HCT116 (cell line): ENCODE data around the gene RAB29. TPM values are rescaled to one million over a fixed set of nuclear protein-coding genes. Genes with fewer than 3 reads are reported as not detected.

ENCODE experiments used
- ATAC-seq: fragments of 200-7000 bp; cut with Tn5 transposase; 2 replicates; pipeline ENCODE4 v1.9.1; 2020; ENCODE audit warnings: mild to moderate bottlenecking, moderate library complexity
- BruUV-seq: library from RNA; stranded (reverse); fragments of 400-500 nt; replicated peaks from 2 replicates; lab custom pipeline; 2021; lab: Mats Ljungman, UMichigan
- CTCF ChIA-PET: fragments of 300-600 bp; sonication (Branson Sonifier 250); formaldehyde crosslinking; loops from one replicate; lab custom pipeline; 2021; ENCODE audit warnings: antibody characterized with exemption; lab: Charles Lee
- POLR2A ChIA-PET: fragments of 300-600, 350-600 bp; sonication (Branson Sonifier 250); formaldehyde crosslinking; loops from one replicate; lab custom pipeline; 2021; ENCODE audit warnings: antibody characterized with exemption; lab: Charles Lee
- RAD21 ChIA-PET, 2 experiments: fragments of 300-600 bp; sonication (Branson Sonifier 250); formaldehyde crosslinking; loops; one replicate each; lab custom pipeline; 2023; ENCODE audit warnings: low total read pairs in 2 of 2; ENCODE audit not compliant: uncharacterized antibody in 2 of 2, unreplicated experiment in 2 of 2, low non-redundant PET in 1 of 2; lab: Charles Lee
- DNase-seq: peaks from one replicate; pipeline ENCODE4 v3.0.0-alpha.2; 2010; ENCODE audit warnings: low read depth, low spot score
- H2AFZ ChIP-seq: fragments of 200-600 bp; shearing (Covaris generic), sonication (generic); 2 replicates; pipeline ENCODE4 v1.6.1; 2017; ENCODE audit warnings: low read depth, mixed run types, mixed read lengths, antibody characterized with exemption, low read length; ENCODE audit not compliant: poor library complexity, severe bottlenecking
- H3K27ac ChIP-seq: 2 replicates; pipeline ENCODE4 v1.5.1; 2012; ENCODE audit warnings: low read depth, low read length
- H3K27me3 ChIP-seq: fragments of 200-600 bp; sonication (generic); 2 replicates; pipeline ENCODE4 v1.6.1; 2016; ENCODE audit warnings: mixed run types, low read length, mixed read lengths; ENCODE audit not compliant: insufficient read depth
- H3K36me3 ChIP-seq, 2 experiments: fragments of 200-500 bp in 1 of 2; fragments of 200-600 bp in 1 of 2; sonication (Bioruptor generic) in 1 of 2; sonication (generic) in 1 of 2; 2 replicates each; pipeline versions ENCODE4 v1.5.1 to v1.6.1; 2014 to 2016; ENCODE audit warnings: low read length in 2 of 2, inconsistent platforms in 1 of 2, mixed read lengths in 1 of 2, mixed run types in 1 of 2; ENCODE audit not compliant: insufficient read depth in 2 of 2, control insufficient read depth in 1 of 2
- H3K4me1 ChIP-seq, 2 experiments: fragments of 200-600 bp in 1 of 2; sonication (generic) in 1 of 2; 2 replicates each; pipeline versions ENCODE4 v1.5.1 to v1.6.1; 2012 to 2017; ENCODE audit warnings: low read length in 2 of 2, inconsistent platforms in 1 of 2, mild to moderate bottlenecking in 1 of 2, mixed read lengths in 1 of 2, mixed run types in 1 of 2, moderate library complexity in 1 of 2; ENCODE audit not compliant: insufficient read depth in 2 of 2, control insufficient read depth in 1 of 2
- H3K4me2 ChIP-seq: fragments of 200-600 bp; sonication (generic); 2 replicates; pipeline ENCODE4 v1.6.1; 2017; ENCODE audit warnings: mixed run types, low read length, mixed read lengths
- H3K4me3 ChIP-seq, 2 experiments: fragments of 200-600 bp in 1 of 2; sonication (generic) in 1 of 2; replicated peaks in 1 of 2; 2 replicates each; pipeline ENCODE4 v1.5.1; 2011 to 2016; ENCODE audit warnings: low read length in 2 of 2, control low read depth in 1 of 2, low read depth in 1 of 2, mild to moderate bottlenecking in 1 of 2, mixed read lengths in 1 of 2, mixed run types in 1 of 2
- H3K79me2 ChIP-seq: fragments of 200-600 bp; sonication (generic); 2 replicates; pipeline ENCODE4 v1.6.1; 2017; ENCODE audit warnings: mild to moderate bottlenecking, mixed run types, low read length, moderate library complexity, mixed read lengths; ENCODE audit not compliant: insufficient read depth
- H3K9ac ChIP-seq: fragments of 200-600 bp; sonication (generic); 2 replicates; pipeline ENCODE4 v1.6.1; 2016; ENCODE audit warnings: low read length, mixed read lengths
- H3K9me2 ChIP-seq: fragments of 200-600 bp; sonication (generic), shearing (Covaris generic); 2 replicates; pipeline ENCODE4 v1.6.1; 2017; ENCODE audit warnings: mixed run types, mild to moderate bottlenecking, moderate library complexity; ENCODE audit not compliant: insufficient read depth
- H3K9me3 ChIP-seq, 2 experiments: fragments of 200-500 bp in 1 of 2; fragments of 200-600 bp in 1 of 2; sonication (Bioruptor generic) in 1 of 2; sonication (generic) in 1 of 2; 2 replicates each; pipeline ENCODE4 v1.6.1; 2014 to 2017; ENCODE audit warnings: low read length in 2 of 2, mixed read lengths in 2 of 2, inconsistent platforms in 1 of 2, low read depth in 1 of 2, mild to moderate bottlenecking in 1 of 2, mixed run types in 1 of 2, moderate library complexity in 1 of 2; ENCODE audit not compliant: control insufficient read depth in 1 of 2, insufficient read depth in 1 of 2
- H4K20me1 ChIP-seq: fragments of 200-600 bp; sonication (generic), shearing (Covaris generic); 2 replicates; pipeline ENCODE4 v1.6.1; 2017; ENCODE audit warnings: mixed run types, mild to moderate bottlenecking, moderate library complexity; ENCODE audit not compliant: insufficient read depth
- ELF1 ChIP-seq: IDR thresholded peaks from 2 replicates; pipeline ENCODE4 v1.6.1; 2012; ENCODE audit warnings: low read depth, borderline replicate concordance
- EZH2 ChIP-seq: fragments of 200-600 bp; sonication (generic); IDR thresholded peaks from 2 replicates; pipeline ENCODE4 v1.6.1; 2017; ENCODE audit warnings: antibody characterized with exemption, mixed run types
- POLR2A ChIP-seq: IDR thresholded peaks from 2 replicates; pipeline ENCODE4 v1.7.0; 2011; ENCODE audit warnings: borderline replicate concordance; ENCODE audit not compliant: insufficient read depth, insufficient read length; ENCODE audit errors: extremely low read depth
- POLR2AphosphoS5 ChIP-seq: IDR thresholded peaks from 2 replicates; pipeline ENCODE4 v1.6.1; 2011; ENCODE audit warnings: mild to moderate bottlenecking, low read depth, low read length, moderate library complexity
- SP1 ChIP-seq: IDR thresholded peaks from 2 replicates; pipeline ENCODE4 v1.6.1; 2012; ENCODE audit warnings: low read depth
- SRF ChIP-seq: IDR thresholded peaks from 2 replicates; pipeline ENCODE4 v1.6.1; 2012; ENCODE audit warnings: low read depth
- YY1 ChIP-seq: IDR thresholded peaks from 2 replicates; pipeline ENCODE4 v1.6.1; 2011; ENCODE audit warnings: low read length, low read depth, moderate library complexity, mild to moderate bottlenecking; ENCODE audit not compliant: insufficient replicate concordance; ENCODE audit errors: extremely low read depth
- intact Hi-C: fragments of 100-400 bp; cut with micrococcal nuclease; formaldehyde crosslinking; loops from 2 replicates; pipeline ENCODE4 v1.10.0; 2022
- total RNA-seq: library from RNA; stranded (reverse); gene quantifications from one replicate; pipeline ENCODE4 v1.2.1, GENCODE V29; 2021; ENCODE audit not compliant: unreplicated experiment
- TF ChIP-seq, protein P1 (sequence below): IDR thresholded peaks from 2 replicates; pipeline ENCODE4 v1.6.1; 2012; ENCODE audit warnings: low read depth

RAB29 gene
- total RNA-seq, 1 experiment from 2014 or later: 17.7 TPM

DNA sequence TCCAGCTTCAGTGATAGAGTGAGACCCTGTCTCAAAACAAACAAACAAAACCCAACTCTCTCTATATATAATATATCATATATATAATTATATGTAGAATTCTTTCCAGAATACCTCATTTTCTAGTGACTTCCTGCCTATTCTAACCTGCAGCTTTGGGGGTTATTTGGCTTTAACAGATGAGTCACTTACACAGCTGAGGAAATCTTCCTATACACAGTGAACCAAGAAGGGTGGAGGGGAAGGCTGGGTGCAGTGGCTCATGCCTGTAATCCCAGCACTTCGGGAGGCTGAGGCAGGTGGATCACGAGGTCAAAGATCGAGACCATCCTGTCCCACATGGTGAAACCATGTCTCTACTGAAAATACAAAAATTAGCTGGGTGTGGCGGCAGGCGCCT, 9.2 kb downstream of the RAB29 start:
- Histone ChIP-seq H3K79me2 (no peaks in the 10 kb centered on the region), H3K4me3 (no peak overlapping the region), H3K9ac (no peak overlapping the region), H3K27ac (no peak overlapping the region), H3K9me2 (no peaks in the 10 kb centered on the region), H3K36me3 (peaks cover 0 to 2% of the 10 kb centered on the region in 2 experiments; a peak in 1 of 4 replicates), H2AFZ (no peak overlapping the region), H3K27me3 (no peaks in the 10 kb centered on the region), H3K9me3 (no peaks in the 10 kb centered on the region), H3K4me2 (no peak overlapping the region), H4K20me1 (no peaks in the 10 kb centered on the region), H3K4me1 (no peaks in the 10 kb centered on the region)
- no TSS peak for BruUV-seq
- DNase-seq (no peak), ATAC-seq (no peak)
- ChIA-PET RAD21 (no interaction called here), CTCF (no interaction called here), POLR2A (no interaction called here)
- TF ChIP-seq SRF (no peak), SP1 (no peak)
- intact Hi-C loops: no loop called here

DNA sequence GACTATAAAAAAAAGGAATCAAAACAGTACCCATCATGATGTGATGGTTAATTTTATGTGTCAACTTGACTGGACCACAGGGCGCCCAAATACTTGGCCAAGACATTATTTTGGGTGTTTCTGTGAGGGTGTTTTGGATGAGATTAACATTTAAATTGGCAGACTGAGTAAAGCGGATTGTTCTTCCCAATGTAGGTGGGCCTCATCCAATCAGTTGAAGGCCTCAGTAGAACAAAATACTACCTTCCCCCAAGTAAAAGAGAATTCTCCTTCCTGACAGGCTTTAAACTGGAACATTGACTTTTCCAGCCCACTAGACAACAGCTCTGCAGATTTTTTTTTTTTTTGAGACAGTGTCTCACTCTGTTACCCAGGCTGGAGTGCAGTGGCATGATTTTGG, 10.7 kb downstream of the RAB29 start:
- no peaks in the 10 kb centered on the region for H3K36me3 ChIP-seq
- TF ChIP-seq POLR2AphosphoS5 (no peak), ELF1 (no peak), YY1 (no peak), SRF (no peak), POLR2A (no peak), EZH2 (no peak)
- TF ChIP-seq, protein P1, sequence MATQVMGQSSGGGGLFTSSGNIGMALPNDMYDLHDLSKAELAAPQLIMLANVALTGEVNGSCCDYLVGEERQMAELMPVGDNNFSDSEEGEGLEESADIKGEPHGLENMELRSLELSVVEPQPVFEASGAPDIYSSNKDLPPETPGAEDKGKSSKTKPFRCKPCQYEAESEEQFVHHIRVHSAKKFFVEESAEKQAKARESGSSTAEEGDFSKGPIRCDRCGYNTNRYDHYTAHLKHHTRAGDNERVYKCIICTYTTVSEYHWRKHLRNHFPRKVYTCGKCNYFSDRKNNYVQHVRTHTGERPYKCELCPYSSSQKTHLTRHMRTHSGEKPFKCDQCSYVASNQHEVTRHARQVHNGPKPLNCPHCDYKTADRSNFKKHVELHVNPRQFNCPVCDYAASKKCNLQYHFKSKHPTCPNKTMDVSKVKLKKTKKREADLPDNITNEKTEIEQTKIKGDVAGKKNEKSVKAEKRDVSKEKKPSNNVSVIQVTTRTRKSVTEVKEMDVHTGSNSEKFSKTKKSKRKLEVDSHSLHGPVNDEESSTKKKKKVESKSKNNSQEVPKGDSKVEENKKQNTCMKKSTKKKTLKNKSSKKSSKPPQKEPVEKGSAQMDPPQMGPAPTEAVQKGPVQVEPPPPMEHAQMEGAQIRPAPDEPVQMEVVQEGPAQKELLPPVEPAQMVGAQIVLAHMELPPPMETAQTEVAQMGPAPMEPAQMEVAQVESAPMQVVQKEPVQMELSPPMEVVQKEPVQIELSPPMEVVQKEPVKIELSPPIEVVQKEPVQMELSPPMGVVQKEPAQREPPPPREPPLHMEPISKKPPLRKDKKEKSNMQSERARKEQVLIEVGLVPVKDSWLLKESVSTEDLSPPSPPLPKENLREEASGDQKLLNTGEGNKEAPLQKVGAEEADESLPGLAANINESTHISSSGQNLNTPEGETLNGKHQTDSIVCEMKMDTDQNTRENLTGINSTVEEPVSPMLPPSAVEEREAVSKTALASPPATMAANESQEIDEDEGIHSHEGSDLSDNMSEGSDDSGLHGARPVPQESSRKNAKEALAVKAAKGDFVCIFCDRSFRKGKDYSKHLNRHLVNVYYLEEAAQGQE: no peak
- no peaks in the 10 kb centered on the region for H3K9me3 ChIP-seq
- ChIA-PET RAD21 (no interaction called here), CTCF (no interaction called here), POLR2A (no interaction called here)
- intact Hi-C loops: no loop called here
- H3K9me2 ChIP-seq: no peaks in the 10 kb centered on the region
- DNase-seq (no peak), ATAC-seq (no peak)
- no peak overlapping the region for H3K9ac ChIP-seq
- H4K20me1 ChIP-seq: no peaks in the 10 kb centered on the region
- H3K79me2 ChIP-seq: no peaks in the 10 kb centered on the region
- H3K27ac ChIP-seq: no peak overlapping the region
- no peak overlapping the region for H3K4me2 ChIP-seq
- BruUV-seq: no TSS peak
- no peak overlapping the region for H2AFZ ChIP-seq
- H3K4me1 ChIP-seq: no peaks in the 10 kb centered on the region
- no peak overlapping the region for H3K4me3 ChIP-seq
- no peaks in the 10 kb centered on the region for H3K27me3 ChIP-seq
